SHP77 treated with DMSO at 0.1 percent for 48 hours (cell line): ENCODE results near the gene RASGRF2.
"Not testable (repeated sequence)": the region's sequence is repeated elsewhere in the genome, so short reads cannot be mapped to it uniquely, and the experiment has no call there.

Source experiments
- DNase-seq: peaks from one replicate; lab custom pipeline; 2025; lab: John Stamatoyannopoulos, UW

The RASGRF2 gene

DNA sequence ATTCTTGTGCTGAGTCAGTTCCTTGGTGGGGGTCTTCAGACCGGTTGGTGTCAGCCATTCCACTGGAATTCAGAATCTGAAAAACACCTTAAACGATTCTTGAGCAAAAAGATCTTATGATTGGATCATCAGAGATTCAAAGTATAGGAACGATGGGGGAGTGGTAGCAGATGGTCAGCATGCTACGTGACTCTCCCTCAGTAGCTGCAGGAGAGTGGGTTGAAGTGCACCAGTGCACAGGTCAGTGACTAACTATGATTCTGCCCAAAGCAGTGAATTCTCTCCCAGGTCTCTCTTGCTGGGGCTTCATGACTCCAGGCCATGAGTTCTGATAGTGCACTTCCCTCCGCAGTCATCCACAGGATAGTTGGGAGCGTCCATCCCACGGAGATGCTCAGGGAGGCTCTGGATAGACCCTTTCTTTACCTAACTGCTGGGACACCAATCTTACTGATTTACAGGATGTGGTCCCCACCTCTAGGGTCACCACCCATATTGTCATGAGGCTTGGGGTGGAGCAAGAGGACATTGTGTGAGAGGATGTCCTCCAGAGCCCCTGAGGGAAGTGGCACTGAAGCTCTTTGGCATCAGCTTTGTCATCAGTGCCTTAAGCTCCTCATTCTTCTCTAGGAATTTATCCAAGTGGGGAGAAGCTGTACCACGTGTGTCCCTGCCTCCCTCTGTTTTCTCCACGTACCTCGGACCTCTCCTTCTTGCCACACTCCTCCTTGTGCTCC lies 62.0 kb downstream of the RASGRF2 start:
- DNase-seq = no peak

DNA sequence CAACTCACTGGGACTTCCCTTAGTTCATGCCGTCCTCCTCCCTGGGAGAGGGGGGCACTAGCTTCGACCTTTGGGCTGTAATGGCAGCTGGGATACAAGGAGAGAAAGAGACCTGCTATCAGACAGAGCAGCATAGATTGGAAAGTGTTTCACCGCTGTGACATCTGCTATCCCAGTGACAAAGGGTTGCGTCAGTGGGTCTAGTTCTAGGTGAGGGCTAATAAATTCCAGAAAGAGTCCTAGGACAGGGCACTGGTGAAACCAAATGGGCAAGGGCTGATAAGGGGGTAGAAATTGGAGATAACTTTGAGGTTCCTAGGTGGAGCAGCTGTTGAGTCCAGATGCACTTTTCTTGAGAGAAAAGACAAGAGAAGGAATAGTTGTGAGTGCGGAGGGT lies 62.5 kb downstream of the RASGRF2 start:
- no peak for DNase-seq

DNA sequence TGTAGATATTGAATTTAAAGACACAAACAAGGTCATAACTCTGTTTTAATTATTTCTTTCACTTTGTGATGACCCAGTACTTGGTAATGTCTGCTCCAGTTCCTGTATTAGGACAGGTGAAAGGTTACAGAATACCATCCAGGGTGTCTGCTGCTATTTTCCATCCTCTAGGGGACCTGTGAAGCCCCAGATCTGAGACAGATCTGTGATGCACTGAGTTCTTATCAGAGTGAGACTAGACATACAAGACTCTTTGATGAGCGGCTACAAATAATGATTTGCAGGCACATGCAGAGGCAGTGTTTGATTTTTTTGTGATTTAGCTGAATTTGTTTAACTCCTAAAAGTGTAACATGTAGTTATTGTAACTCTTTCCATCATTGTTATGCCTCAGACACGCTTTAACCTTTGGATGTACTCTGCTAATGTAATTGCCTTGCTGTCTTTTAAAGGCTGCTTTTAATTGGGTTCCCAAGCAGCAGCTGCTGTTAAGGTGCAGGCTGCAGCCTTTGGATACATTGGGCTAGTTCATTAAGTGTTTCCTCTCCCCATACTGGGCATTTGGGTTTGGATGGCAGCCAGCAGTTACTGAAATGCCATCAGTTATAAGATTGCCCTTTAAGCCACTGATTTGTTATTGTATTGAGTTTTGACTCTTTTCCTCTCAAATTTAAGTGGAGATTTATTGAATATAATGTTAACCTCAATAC lies 63.3 kb downstream of the RASGRF2 start:
- DNase-seq = no peak

- no peak for DNase-seq
Measured at GRCh38 chr5:81027481-81028058, 67.4 kb downstream of the RASGRF2 start.

GRCh38 chr5:81028888-81029287 lies 68.7 kb downstream of the RASGRF2 start:
- not testable (repeated sequence) for DNase-seq

DNA sequence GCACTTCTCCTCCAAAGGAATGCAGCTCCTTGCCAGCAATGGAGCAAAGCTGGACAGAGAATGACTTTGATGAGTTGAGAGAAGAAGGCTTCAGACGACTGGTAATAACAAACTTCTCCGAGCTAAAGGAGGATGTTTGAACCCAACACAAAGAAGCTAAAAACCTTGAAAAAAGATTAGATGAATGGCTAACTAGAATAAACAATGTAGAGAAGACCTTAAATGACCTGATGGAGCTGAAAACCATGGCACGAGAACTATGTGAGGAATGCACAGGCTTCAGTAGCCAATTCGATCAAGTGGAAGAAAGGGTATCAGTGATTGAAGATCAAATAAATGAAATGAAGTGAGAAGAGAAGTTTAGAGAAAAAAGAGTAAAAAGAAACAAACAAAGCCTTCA lies 69.6 kb downstream of the RASGRF2 start:
- DNase-seq = not testable (repeated sequence)

GRCh38 chr5:81030236-81031034 lies 70.3 kb downstream of the RASGRF2 start:
- not testable (repeated sequence) for DNase-seq

GRCh38 chr5:81035522-81035921 lies 75.4 kb downstream of the RASGRF2 start:
- DNase-seq = no peak

DNA sequence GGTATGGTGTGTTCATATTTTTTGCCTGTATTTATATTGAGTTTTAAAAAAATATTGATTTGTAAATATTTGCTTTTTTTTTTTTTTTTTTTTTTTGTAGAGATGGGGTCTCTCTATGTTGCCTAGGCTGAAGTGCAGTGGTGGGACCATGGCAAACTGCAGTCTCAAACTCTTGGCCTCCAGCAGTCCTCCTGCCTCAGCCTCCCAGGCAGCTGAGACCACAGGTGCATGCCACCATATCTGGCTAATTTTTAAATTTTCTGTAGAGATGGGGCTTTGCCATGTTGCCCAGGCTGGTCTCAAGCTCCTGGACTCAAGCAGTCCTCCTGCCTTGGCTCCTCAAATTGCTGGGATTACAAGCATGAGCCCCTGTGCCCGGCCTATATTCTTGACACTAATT lies 78.3 kb downstream of the RASGRF2 start:
- no peak for DNase-seq

GRCh38 chr5:81044868-81045267 lies 84.7 kb downstream of the RASGRF2 start:
- DNase-seq = no peak

DNA sequence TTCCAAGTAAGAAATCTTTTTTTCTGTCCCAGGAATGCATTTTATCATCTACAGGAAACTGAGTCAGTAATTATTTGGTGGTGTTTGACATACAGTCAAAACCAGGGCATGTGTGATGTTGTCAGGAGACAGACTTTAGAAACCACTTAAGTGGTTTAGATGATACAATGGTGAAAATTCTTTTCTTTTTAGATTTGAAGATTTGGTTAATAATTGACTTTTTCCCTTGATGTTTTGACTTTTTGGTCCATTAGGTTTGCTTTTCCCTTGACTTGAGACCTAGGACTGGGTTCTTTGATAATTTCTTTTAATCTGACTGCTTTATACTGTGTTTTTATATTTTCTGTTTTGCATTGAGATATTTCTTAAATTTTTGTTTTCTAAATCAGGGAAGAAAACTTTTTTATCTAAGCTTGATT lies 85.2 kb downstream of the RASGRF2 start:
- DNase-seq = no peak

GRCh38 chr5:81046041-81046440 lies 85.9 kb downstream of the RASGRF2 start:
- no peak for DNase-seq

- DNase-seq = no peak
Measured at GRCh38 chr5:81052325-81052724, 92.2 kb downstream of the RASGRF2 start.

GRCh38 chr5:81053282-81053681 lies 93.1 kb downstream of the RASGRF2 start:
- DNase-seq = not testable (repeated sequence)

GRCh38 chr5:81058121-81058520 lies 98.0 kb downstream of the RASGRF2 start:
- DNase-seq = no peak

GRCh38 chr5:81065492-81065891 lies 105.3 kb downstream of the RASGRF2 start:
- no peak for DNase-seq

- DNase-seq = no peak
Measured at GRCh38 chr5:81066102-81066501, 105.9 kb downstream of the RASGRF2 start.

- DNase-seq = no peak
Measured at GRCh38 chr5:81067406-81067805, 107.2 kb downstream of the RASGRF2 start.

DNA sequence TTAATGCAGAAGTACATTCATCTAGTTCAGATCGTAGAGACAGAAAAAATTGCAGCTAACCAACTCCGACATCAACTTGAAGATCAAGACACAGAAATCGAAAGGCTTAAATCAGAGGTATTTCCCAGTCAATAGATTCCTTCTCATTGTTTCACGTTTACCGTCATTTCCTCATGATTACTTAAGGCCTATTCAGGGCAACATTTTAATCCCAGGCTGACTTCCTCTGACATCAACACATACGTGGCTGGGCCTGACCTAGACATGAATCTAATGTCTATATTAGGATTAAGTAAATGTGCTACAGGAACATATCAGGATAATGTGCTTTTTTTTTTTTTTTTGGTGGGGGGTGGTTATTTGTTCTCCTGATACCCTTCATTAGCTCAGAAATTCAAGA lies 107.9 kb downstream of the RASGRF2 start:
- no peak for DNase-seq

DNA sequence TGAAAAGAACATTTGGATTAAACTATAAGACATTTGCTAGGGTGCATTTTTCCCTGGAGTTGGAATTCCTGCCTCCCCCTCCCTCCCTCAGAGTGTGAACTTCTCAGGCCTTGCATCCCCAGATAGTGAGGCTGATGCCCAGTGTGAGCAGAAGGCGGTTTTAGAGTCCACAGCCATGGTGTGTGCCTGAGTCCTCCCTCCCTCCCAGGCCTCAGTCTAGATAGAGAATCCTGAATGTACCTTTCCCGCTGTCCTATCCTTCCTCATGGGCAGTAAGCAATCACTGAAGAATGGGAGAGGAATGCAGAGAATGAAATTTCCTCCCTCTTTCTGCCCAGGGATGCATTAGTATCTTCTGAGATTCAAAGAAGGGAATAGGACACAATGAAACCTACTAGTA lies 108.5 kb downstream of the RASGRF2 start:
- DNase-seq = no peak

DNA sequence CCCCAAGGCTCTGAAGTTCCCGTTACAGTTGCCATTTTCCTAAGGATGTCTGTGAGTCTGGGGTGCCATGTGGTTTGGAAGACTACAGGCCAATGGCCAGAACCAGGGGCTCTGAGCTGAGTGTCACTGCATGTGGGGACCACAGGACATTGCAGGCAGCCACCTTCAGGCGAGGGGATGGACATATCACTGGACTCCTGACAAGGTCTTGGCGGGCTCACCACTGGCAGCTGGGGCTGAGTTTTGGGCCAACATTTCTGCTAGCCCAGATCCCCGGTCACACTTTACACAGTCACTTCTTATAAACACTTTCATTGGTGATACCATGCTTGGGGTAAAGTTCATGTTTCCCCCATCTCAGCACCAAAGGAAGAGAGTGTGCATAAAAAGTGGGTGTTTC lies 109.8 kb downstream of the RASGRF2 start:
- no peak for DNase-seq

DNA sequence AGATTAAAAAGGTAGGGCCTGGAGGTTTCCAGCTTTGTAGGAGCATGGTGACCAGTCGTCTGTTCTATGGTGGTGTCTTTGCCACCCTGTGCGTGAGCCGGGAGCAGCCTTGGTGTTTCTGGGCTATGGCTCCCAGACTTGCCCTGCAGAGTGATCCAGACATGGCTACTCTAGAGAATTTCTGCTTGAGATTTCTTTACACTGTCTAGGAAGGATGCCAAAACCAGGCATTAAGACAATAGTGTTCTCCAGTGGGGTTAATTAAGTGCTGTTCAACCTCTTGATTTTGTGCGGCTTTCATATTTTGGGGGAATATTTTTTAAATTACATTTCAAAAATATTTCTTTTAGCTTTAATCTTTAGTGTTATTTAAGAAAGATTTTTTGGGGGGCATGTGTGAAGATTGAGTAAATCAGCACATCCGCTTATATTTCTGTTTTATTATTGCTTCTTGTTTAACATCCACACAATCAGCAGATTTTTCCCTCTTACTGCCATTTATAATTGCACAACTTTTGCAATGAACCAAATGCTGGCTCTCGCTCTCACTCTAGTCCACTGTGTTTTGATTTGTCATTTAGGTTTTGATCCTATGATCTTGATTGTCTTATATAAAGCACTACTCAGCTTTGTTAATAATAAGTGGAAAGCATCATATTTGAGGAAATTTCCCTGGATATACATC lies 110.5 kb downstream of the RASGRF2 start:
- no peak for DNase-seq
